Hindlimb muscle (tissue), 1 donor: ENCODE results near the gene PSMG4. TPM values are rescaled to one million over a fixed set of nuclear protein-coding genes. Genes with fewer than 3 reads are reported as not detected.

Source experiments
- DNase-seq: peaks from one replicate; pipeline ENCODE4 v3.0.0-alpha.2; 2013
- polyA plus RNA-seq: library from polyadenylated mRNA; unstranded; fragments of 120-200 nt; gene quantifications from one replicate; pipeline ENCODE4 v1.2.1, GENCODE V29; 2013; ENCODE audit not compliant: insufficient read length

PSMG4 gene
- polyA plus RNA-seq, 1 donor, result 13.9 TPM

- no peak for DNase-seq
These were observed 52.0 kb downstream of the PSMG4 start for GRCh38 chr6:3310703-3311102.

- no peak for DNase-seq
These were observed 53.1 kb downstream of the PSMG4 start for GRCh38 chr6:3311826-3312225.

- DNase-seq, result no peak
These were observed 54.0 kb downstream of the PSMG4 start for GRCh38 chr6:3312604-3313231.

GRCh38 chr6:3314176-3314575, 55.4 kb downstream of the PSMG4 start:
- DNase-seq, result no peak

- no peak for DNase-seq
These were observed 56.1 kb downstream of the PSMG4 start for GRCh38 chr6:3314621-3315467.

GRCh38 chr6:3315841-3316240, 57.1 kb downstream of the PSMG4 start:
- DNase-seq, result no peak

GRCh38 chr6:3316331-3316730, 57.6 kb downstream of the PSMG4 start:
- DNase-seq, result no peak

- DNase-seq, result no peak
These were observed 58.1 kb downstream of the PSMG4 start for GRCh38 chr6:3316818-3317217.

Other genes with a start within 250 kb of the PSMG4 start
- gene RIPK1, start 190.5 kb upstream of the PSMG4 start, polyA plus RNA-seq, result 10.8 TPM
- 35.0 TPM for gene BPHL, start 140.2 kb upstream of the PSMG4 start, polyA plus RNA-seq
- 66.0 TPM for gene TUBB2A, start 101.4 kb upstream of the PSMG4 start, polyA plus RNA-seq
- 57.5 TPM for gene TUBB2B, start 31.3 kb upstream of the PSMG4 start, polyA plus RNA-seq
- gene SLC22A23, start 198.1 kb downstream of the PSMG4 start, polyA plus RNA-seq, result 3.5 TPM